ENCODE measurements around the gene KLF9.

GRCh38 chr9:70347046-70347445 is 67.4 kb downstream of the KLF9 start:
- TF ChIP-seq CTCF (IDR thresholded peaks at IDR 0.05; ENCODE audit: extremely low read depth in 1 of 2, insufficient read depth in 1 of 2, low read depth in 1 of 2, low read length in 2 of 2) (no peak), POLR2A (IDR thresholded peaks at IDR 0.05; ENCODE audit: low read depth, low read length) (no peak), POLR2AphosphoS5 (IDR thresholded peaks at IDR 0.05; ENCODE audit: insufficient read depth, low read depth, low read length) (no peak)
